GM12878 (cell line): Measurements from ENCODE around the gene FBLN1.

Experiments used
- BCL11A ChIP-seq: IDR thresholded peaks from 2 replicates; pipeline ENCODE4 v1.6.1; 2011; ENCODE audit warnings: low read depth, low read length
- PBX3 ChIP-seq: IDR thresholded peaks from 2 replicates; pipeline ENCODE4 v1.6.1; 2011; ENCODE audit warnings: mild to moderate bottlenecking, low read depth, low read length, moderate library complexity; ENCODE audit not compliant: insufficient replicate concordance
- POLR2A ChIP-seq: IDR thresholded peaks from 2 replicates; pipeline ENCODE4 v1.6.1; 2011; ENCODE audit warnings: low read depth, mild to moderate bottlenecking, low read length
- TCF7 ChIP-seq: IDR thresholded peaks from 2 replicates; pipeline ENCODE4 v1.6.1; 2014; ENCODE audit warnings: antibody characterized with exemption, borderline replicate concordance
- USF2 ChIP-seq: IDR thresholded peaks from 2 replicates; pipeline ENCODE4 v1.6.1; 2011; ENCODE audit warnings: low read depth, low read length, improper control_type of control experiment, borderline replicate concordance

- TF ChIP-seq TCF7 (no peak), PBX3 (no peak), USF2 (no peak), BCL11A (no peak), POLR2A (no peak)
These were observed 109.8 kb downstream of the FBLN1 start for GRCh38 chr22:45612451-45612901.
